ENCODE measurements around the gene C5orf58.

The C5orf58 gene

DNA sequence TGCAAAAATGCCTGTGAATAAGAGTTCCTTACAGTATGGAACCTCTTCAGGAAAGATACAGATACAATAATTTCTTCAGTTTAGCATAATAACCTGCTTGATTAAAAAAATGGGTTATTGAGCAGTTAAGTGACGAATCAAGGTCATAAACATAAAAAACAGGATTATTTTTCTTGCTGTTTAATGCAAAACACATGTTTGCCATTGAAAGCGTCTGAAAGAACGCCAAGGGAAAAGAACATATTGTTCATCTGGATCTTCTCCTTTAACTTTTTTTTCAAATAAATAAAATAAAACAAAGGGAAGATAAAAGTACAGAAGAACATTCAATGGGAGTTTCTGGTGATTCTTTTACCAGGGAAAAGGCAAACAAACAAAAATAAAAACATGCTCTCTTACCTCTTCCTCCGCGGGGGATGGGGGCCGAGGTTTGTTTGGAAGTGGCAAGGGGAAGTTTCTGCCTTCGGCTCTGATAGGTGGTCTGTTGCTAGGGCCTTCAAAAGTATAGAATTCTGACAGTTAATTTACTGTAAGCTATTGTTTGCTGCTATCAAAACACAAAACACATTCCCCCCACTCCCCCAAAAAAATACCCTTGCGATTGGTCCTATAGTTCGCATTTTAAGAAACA lies 20.1 kb downstream of the C5orf58 start:
- peaks cover 98% of the 10 kb centered on the region for H3K36me3 ChIP-seq (ENCODE audit: insufficient read depth, low read length)
- no peak overlapping the region for H3K27ac ChIP-seq (ENCODE audit: low read length)
- DNase-seq (no peak), ATAC-seq (ENCODE audit: insufficient read depth, low read depth) (no peak)
- H3K4me2 ChIP-seq (ENCODE audit: insufficient read depth, low read length), result no peak overlapping the region
- H3K27me3 ChIP-seq (ENCODE audit: insufficient read depth, low read length, poor library complexity), result no peaks in the 10 kb centered on the region
- no peak for TF ChIP-seq CTCF (IDR thresholded peaks at IDR 0.05; ENCODE audit: borderline replicate concordance, extremely low read depth, low read length, poor library complexity, severe bottlenecking)
- no peak for TF ChIP-seq EZH2 (IDR thresholded peaks at IDR 0.05; ENCODE audit: borderline replicate concordance, low read depth, low read length, severe bottlenecking)
- H3K79me2 ChIP-seq (ENCODE audit: insufficient read depth, low read length), result no peaks in the 10 kb centered on the region
- no peaks in the 10 kb centered on the region for H3K9me3 ChIP-seq (ENCODE audit: insufficient read depth, low read length, severe bottlenecking)
- H3K4me1 ChIP-seq (ENCODE audit: insufficient read depth, low read length), result no peaks in the 10 kb centered on the region
- no peaks in the 10 kb centered on the region for H4K20me1 ChIP-seq (ENCODE audit: insufficient read depth, low read length)
- no peak overlapping the region for H2AFZ ChIP-seq (ENCODE audit: low read depth, low read length)
- no peak overlapping the region for H3K9ac ChIP-seq (ENCODE audit: low read depth, low read length)
- H3K4me3 ChIP-seq (ENCODE audit: low read depth in 1 of 2, low read length in 2 of 2), result no peak overlapping the region

DNA sequence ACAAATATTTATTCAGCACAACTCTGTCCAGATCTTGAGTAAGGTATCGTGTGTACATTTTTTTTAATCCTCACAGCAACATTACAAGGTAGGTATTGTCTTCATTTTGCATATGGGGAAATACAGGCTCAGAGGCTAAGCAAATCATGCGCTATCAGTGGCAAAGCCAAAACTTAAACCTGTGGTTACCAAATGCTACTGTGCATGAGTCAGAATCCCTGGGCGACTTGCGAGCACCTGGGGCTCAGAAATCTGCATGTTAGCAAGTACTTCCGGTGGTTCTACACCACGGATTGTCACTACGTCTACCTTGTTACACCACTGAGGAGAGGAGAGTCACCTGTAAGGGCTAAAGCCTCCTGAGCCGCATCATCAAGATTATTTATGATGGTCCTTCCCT lies 21.3 kb downstream of the C5orf58 start:
- peak; percentile 37; the same call in 1 of the 3 replicates for ATAC-seq (ENCODE audit: insufficient read depth, low read depth)
- H3K79me2 ChIP-seq (ENCODE audit: insufficient read depth, low read length), result no peaks in the 10 kb centered on the region
- H2AFZ ChIP-seq (ENCODE audit: low read depth, low read length), result no peak overlapping the region
- TF ChIP-seq EZH2 (IDR thresholded peaks at IDR 0.05; ENCODE audit: borderline replicate concordance, low read depth, low read length, severe bottlenecking) (no peak), CTCF (IDR thresholded peaks at IDR 0.05; ENCODE audit: borderline replicate concordance, extremely low read depth, low read length, poor library complexity, severe bottlenecking) (no peak)
- H3K9ac ChIP-seq (ENCODE audit: low read depth, low read length), result no peak overlapping the region
- H3K9me3 ChIP-seq (ENCODE audit: insufficient read depth, low read length, severe bottlenecking), result no peaks in the 10 kb centered on the region
- H3K36me3 ChIP-seq (ENCODE audit: insufficient read depth, low read length), result peaks cover 98% of the 10 kb centered on the region
- H3K4me1 ChIP-seq (ENCODE audit: insufficient read depth, low read length), result no peaks in the 10 kb centered on the region
- no peaks in the 10 kb centered on the region for H3K27me3 ChIP-seq (ENCODE audit: insufficient read depth, low read length, poor library complexity)
- H3K4me3 ChIP-seq (ENCODE audit: low read depth in 1 of 2, low read length in 2 of 2), result no peak overlapping the region
- H3K4me2 ChIP-seq (ENCODE audit: insufficient read depth, low read length), result no peak overlapping the region
- H3K27ac ChIP-seq (ENCODE audit: low read length), result no peak overlapping the region
- no peaks in the 10 kb centered on the region for H4K20me1 ChIP-seq (ENCODE audit: insufficient read depth, low read length)
- DNase-seq, result no peak

DNA sequence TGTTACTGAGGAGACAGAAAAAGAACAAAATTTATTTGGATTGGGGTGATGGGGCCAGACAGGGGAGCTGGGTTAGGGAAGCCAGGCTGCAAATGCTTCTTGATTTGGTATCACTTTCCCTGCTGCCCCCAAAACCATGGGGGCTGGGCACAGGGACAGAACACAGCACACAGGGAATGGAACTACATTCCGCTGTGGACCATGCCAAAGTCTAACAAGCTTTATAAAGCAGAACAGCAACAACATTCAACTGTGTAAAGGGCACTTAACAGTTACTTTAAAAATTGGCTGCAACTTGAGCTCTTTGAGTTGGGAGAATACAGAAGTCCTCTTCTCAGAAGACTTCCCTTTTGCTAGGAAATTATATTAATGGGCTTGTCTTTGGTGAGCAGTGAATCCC lies 23.8 kb downstream of the C5orf58 start:
- Histone ChIP-seq H3K27ac (ENCODE audit: low read length) (no peak overlapping the region), H4K20me1 (ENCODE audit: insufficient read depth, low read length) (no peaks in the 10 kb centered on the region), H3K4me1 (ENCODE audit: insufficient read depth, low read length) (no peaks in the 10 kb centered on the region), H3K27me3 (ENCODE audit: insufficient read depth, low read length, poor library complexity) (no peaks in the 10 kb centered on the region), H3K79me2 (ENCODE audit: insufficient read depth, low read length) (no peaks in the 10 kb centered on the region), H3K9ac (ENCODE audit: low read depth, low read length) (no peak overlapping the region), H3K4me3 (ENCODE audit: low read depth in 1 of 2, low read length in 2 of 2) (no peak overlapping the region), H3K9me3 (ENCODE audit: insufficient read depth, low read length, severe bottlenecking) (no peaks in the 10 kb centered on the region), H2AFZ (ENCODE audit: low read depth, low read length) (no peak overlapping the region), H3K4me2 (ENCODE audit: insufficient read depth, low read length) (no peak overlapping the region), H3K36me3 (ENCODE audit: insufficient read depth, low read length) (peaks cover 98% of the 10 kb centered on the region)
- TF ChIP-seq CTCF (IDR thresholded peaks at IDR 0.05; ENCODE audit: borderline replicate concordance, extremely low read depth, low read length, poor library complexity, severe bottlenecking) (no peak), EZH2 (IDR thresholded peaks at IDR 0.05; ENCODE audit: borderline replicate concordance, low read depth, low read length, severe bottlenecking) (no peak)
- ATAC-seq (ENCODE audit: insufficient read depth, low read depth), result no peak
- no peak for DNase-seq
